ENCODE measurements around the gene NFATC4. TPM values are rescaled to one million over a fixed set of nuclear protein-coding genes. Genes with fewer than 3 reads are reported as not detected.
"Not testable (repeated sequence)": the region's sequence is repeated elsewhere in the genome, so short reads cannot be mapped to it uniquely, and the experiment has no call there.

NFATC4 gene
- total RNA-seq, 1 experiment from 2014 or later = 7.6 TPM

- BruUV-seq (replicated peaks) = no TSS peak
- ATAC-seq (peak; percentile 55), DNase-seq (ENCODE audit: low read depth, low spot score) (no peak)
- no peaks in the 10 kb centered on the region for H4K20me1 ChIP-seq (ENCODE audit: insufficient read depth)
- H3K4me3 ChIP-seq (replicated peaks in 1 of 2; ENCODE audit: low read depth in 1 of 2, low read length in 2 of 2) = no peak overlapping the region
- no peaks in the 10 kb centered on the region for H3K79me2 ChIP-seq (ENCODE audit: insufficient read depth, low read length)
- H3K9ac ChIP-seq (ENCODE audit: low read length) = no peak overlapping the region
- H3K9me2 ChIP-seq (ENCODE audit: insufficient read depth) = no peaks in the 10 kb centered on the region
- POLR2A ChIA-PET = no interaction called here
- RAD21 ChIA-PET (ENCODE audit: low non-redundant PET in 1 of 2, low total read pairs in 2 of 2, uncharacterized antibody in 2 of 2, unreplicated experiment in 2 of 2) = no interaction called here
- H3K4me2 ChIP-seq (ENCODE audit: low read length) = peak overlapping the region; percentile 57
- no peaks in the 10 kb centered on the region for H3K27me3 ChIP-seq (ENCODE audit: insufficient read depth, low read length)
- peak overlapping the region; percentile 71 for H2AFZ ChIP-seq (ENCODE audit: low read depth, low read length, poor library complexity, severe bottlenecking)
- no peaks in the 10 kb centered on the region for H3K36me3 ChIP-seq (ENCODE audit: control insufficient read depth in 1 of 2, insufficient read depth in 2 of 2, low read length in 2 of 2)
- H3K9me3 ChIP-seq (ENCODE audit: control insufficient read depth in 1 of 2, insufficient read depth in 1 of 2, low read depth in 1 of 2, low read length in 2 of 2) = no peaks in the 10 kb centered on the region
- intact Hi-C loops (cut with micrococcal nuclease) = no loop called here
- H3K4me1 ChIP-seq (ENCODE audit: control insufficient read depth in 1 of 2, insufficient read depth in 2 of 2, low read length in 2 of 2) = peaks cover 5 to 22% of the 10 kb centered on the region in 2 experiments; a peak in 3 of 4 replicates
- CTCF ChIA-PET = no interaction called here
- H3K27ac ChIP-seq (ENCODE audit: low read depth, low read length) = no peak overlapping the region
- TF ChIP-seq ELF1 (IDR thresholded peaks at IDR 0.05; ENCODE audit: borderline replicate concordance, low read depth) (no peak), REST (IDR thresholded peaks at IDR 0.05; ENCODE audit: low read depth) (no peak), SP1 (IDR thresholded peaks at IDR 0.05; ENCODE audit: low read depth) (no peak), ZNF274 (IDR thresholded peaks at IDR 0.05; ENCODE audit: low read depth, low read length) (no peak), CEBPB (IDR thresholded peaks at IDR 0.05; ENCODE audit: low read depth) (no peak), RAD21 (IDR thresholded peaks at IDR 0.05; ENCODE audit: low read depth) (no peak), MAX (IDR thresholded peaks at IDR 0.05) (no peak), POLR2A (IDR thresholded peaks at IDR 0.05; ENCODE audit: borderline replicate concordance, extremely low read depth, insufficient read depth, insufficient read length) (no peak), TCF7L2 (IDR thresholded peaks at IDR 0.05; ENCODE audit: borderline replicate concordance, extremely low read depth, insufficient read depth, insufficient read length) (no peak), FOSL1 (IDR thresholded peaks at IDR 0.05; ENCODE audit: low read depth) (no peak), ZFX (IDR thresholded peaks at IDR 0.05) (no peak), SRF (IDR thresholded peaks at IDR 0.05; ENCODE audit: low read depth) (no peak)
These were observed 14.2 kb upstream of the NFATC4 start for GRCh38 chr14:24353559-24354481.

GRCh38 chr14:24354482-24354825 lies 13.5 kb upstream of the NFATC4 start:
- ATAC-seq; POLR2A ChIA-PET; RAD21 ChIA-PET (ENCODE audit: low non-redundant PET in 1 of 2, low total read pairs in 2 of 2, uncharacterized antibody in 2 of 2, unreplicated experiment in 2 of 2); CTCF ChIA-PET; BruUV-seq (replicated peaks); H3K27me3 ChIP-seq (ENCODE audit: insufficient read depth, low read length); H3K36me3 ChIP-seq (ENCODE audit: control insufficient read depth in 1 of 2, insufficient read depth in 2 of 2, low read length in 2 of 2); intact Hi-C loops (cut with micrococcal nuclease); H3K79me2 ChIP-seq (ENCODE audit: insufficient read depth, low read length); DNase-seq (ENCODE audit: low read depth, low spot score); H3K27ac ChIP-seq (ENCODE audit: low read depth, low read length); H3K9ac ChIP-seq (ENCODE audit: low read length); H3K9me3 ChIP-seq (ENCODE audit: control insufficient read depth in 1 of 2, insufficient read depth in 1 of 2, low read depth in 1 of 2, low read length in 2 of 2); H3K4me3 ChIP-seq (replicated peaks in 1 of 2; ENCODE audit: low read depth in 1 of 2, low read length in 2 of 2); H3K9me2 ChIP-seq (ENCODE audit: insufficient read depth); H4K20me1 ChIP-seq (ENCODE audit: insufficient read depth): not testable (repeated sequence)
- Histone ChIP-seq H3K4me2 (ENCODE audit: low read length) (peak overlapping the region; percentile 43), H2AFZ (ENCODE audit: low read depth, low read length, poor library complexity, severe bottlenecking) (peak overlapping the region; percentile 71), H3K4me1 (ENCODE audit: control insufficient read depth in 1 of 2, insufficient read depth in 2 of 2, low read length in 2 of 2) (peaks cover 5 to 22% of the 10 kb centered on the region in 2 experiments; a peak in 3 of 4 replicates)
